ENCODE data around the gene ENGASE. TPM values are rescaled to one million over a fixed set of nuclear protein-coding genes. Genes with fewer than 3 reads are reported as not detected.

The ENGASE gene
- total RNA-seq, 4 donors from 2014 or later: 8.3 to 46.5 (median 16.2) TPM

- ATAC-seq: no peak
- Histone ChIP-seq H3K9me3 (no peaks in the 10 kb centered on the region), H3K36me3 (peaks cover 0 to 11% of the 10 kb centered on the region in 2 donors), H3K4me1 (peaks cover 0 to 47% (median 12%) of the 10 kb centered on the region in 3 donors), H3K4me3 (no peak overlapping the region), H3K27me3 (no peaks in the 10 kb centered on the region), H3K27ac (no peak overlapping the region)
- TF ChIP-seq POLR2AphosphoS5 (IDR thresholded peaks at IDR 0.05): no peak
- TF ChIP-seq EP300 (IDR thresholded peaks at IDR 0.05): no peak
- no peak for TF ChIP-seq CTCF (IDR thresholded peaks at IDR 0.05)
- no peak for TF ChIP-seq POLR2A (IDR thresholded peaks at IDR 0.05)
- WGBS, 2 donors (ENCODE audit: low coverage in 1 of 2): 50 to 86% methylated on average over 1 to 4 of the region's 13 CpGs
Observed at GRCh38 chr17:79041041-79041570, 33.5 kb upstream of the ENGASE start.

DNA sequence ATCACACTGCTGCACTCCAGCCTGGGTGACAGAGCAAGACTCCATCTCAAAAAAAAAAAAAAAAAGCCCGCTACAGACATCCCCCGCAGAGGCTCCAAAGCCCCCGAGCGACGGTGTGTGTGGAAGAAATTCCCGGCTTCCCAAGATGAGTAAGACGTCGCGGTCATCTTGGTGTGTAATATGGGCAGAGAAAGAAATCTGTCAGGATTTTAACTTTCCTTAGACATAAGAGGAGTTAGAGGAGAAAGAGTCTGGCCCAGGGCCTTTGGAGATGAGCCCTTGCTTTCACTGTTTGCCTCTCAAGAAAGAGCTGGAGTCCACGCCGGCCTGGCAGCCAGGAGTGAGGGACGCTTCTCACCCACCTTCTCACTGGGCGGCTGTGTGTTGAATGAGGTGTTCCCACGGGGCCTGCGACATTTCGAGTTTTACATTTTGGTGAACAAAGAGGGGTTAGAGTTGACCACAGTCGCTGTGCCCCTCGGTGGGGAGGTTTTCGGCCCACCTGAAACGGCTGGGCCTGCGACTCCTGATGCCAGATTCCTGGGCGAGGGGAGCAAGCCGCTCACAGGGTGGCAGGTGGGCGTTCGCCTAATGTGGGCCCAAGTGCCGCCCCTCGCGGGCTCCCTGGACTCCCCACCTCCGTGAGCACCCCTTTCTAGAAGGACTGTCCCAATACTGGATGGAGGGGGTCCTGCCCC lies 32.8 kb upstream of the ENGASE start:
- 77 to 85% methylated on average over 8 to 12 of the region's 29 CpGs for WGBS, 2 donors (ENCODE audit: low coverage in 1 of 2)
- Histone ChIP-seq H3K27ac (peak overlapping the region in 1 of 4 donors; percentile 29), H3K27me3 (no peaks in the 10 kb centered on the region), H3K4me1 (peaks cover 0 to 47% (median 8%) of the 10 kb centered on the region in 3 donors), H3K36me3 (peaks cover 0 to 16% of the 10 kb centered on the region in 2 donors), H3K9me3 (no peaks in the 10 kb centered on the region), H3K4me3 (no peak overlapping the region)
- TF ChIP-seq CTCF (IDR thresholded peaks at IDR 0.05) (no peak), EP300 (IDR thresholded peaks at IDR 0.05) (no peak)
- ATAC-seq: no peak

DNA sequence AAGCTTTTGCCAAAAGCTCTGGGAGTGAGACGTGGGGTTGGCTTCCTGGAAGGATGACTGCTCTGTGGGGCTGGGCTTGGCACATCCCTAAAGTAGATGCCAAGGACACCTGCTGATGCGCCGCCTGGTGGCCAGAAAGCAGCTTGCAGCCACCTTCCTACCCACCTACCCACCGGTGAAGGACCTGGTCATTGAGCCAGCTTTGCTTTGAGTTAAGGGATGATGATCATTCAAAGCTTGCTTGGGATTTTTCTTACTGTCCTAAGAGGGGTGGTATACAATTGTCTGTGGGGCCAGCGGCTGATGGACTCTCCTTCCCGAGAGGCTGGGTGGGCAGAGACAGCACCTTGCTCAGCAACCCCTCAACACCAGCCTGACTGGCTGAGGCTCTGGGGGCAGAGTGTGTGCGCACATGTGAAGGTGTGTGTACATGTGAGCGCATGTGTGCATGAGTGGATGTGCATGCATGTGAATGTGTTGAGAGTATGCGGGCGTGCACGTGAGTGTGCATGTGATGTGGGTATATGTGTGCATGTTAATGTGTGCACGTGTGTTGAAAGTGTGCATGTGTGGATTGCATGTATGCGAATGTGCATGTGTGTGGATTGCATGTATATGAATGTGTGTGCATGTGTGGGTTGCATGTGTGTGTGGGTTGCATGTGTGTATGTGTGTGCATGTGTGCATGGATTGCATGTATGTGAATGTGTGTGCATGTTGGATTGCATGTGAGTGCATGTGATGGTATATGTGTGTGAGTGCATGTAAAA lies 32.0 kb upstream of the ENGASE start:
- no peak overlapping the region for H3K4me3 ChIP-seq
- H3K27ac ChIP-seq: no peak overlapping the region
- WGBS, 2 donors (ENCODE audit: low coverage in 1 of 2): 86 to 95% methylated on average over 6 to 7 of the region's 13 CpGs
- TF ChIP-seq CTCF (IDR thresholded peaks at IDR 0.05): peak in 3 of 4 experiments; percentile 89 to 96 (median 89)
- no peak for TF ChIP-seq POLR2AphosphoS5 (IDR thresholded peaks at IDR 0.05)
- no peak for TF ChIP-seq EP300 (IDR thresholded peaks at IDR 0.05)
- TF ChIP-seq POLR2A (IDR thresholded peaks at IDR 0.05): no peak
- no peaks in the 10 kb centered on the region for H3K27me3 ChIP-seq
- ATAC-seq: peak; percentile 34
- peaks cover 0 to 49% (median 3%) of the 10 kb centered on the region in 3 donors for H3K4me1 ChIP-seq
- peaks cover 0 to 24% of the 10 kb centered on the region in 2 donors for H3K36me3 ChIP-seq
- H3K9me3 ChIP-seq: no peaks in the 10 kb centered on the region

- Histone ChIP-seq H3K9me3 (no peaks in the 10 kb centered on the region), H3K4me1 (peaks cover 0 to 52% (median 3%) of the 10 kb centered on the region in 3 donors), H3K4me3 (no peak overlapping the region), H3K27me3 (no peaks in the 10 kb centered on the region), H3K27ac (no peak overlapping the region), H3K36me3 (peaks cover 0 to 31% of the 10 kb centered on the region in 2 donors)
- TF ChIP-seq POLR2AphosphoS5 (IDR thresholded peaks at IDR 0.05) (no peak), CTCF (IDR thresholded peaks at IDR 0.05) (no peak), EP300 (IDR thresholded peaks at IDR 0.05) (no peak), POLR2A (IDR thresholded peaks at IDR 0.05) (no peak)
- ATAC-seq: no peak
- 85 to 87% methylated on average over 7 to 9 of the region's 10 CpGs for WGBS, 2 donors (ENCODE audit: low coverage in 1 of 2)
Observed at GRCh38 chr17:79043191-79043930, 31.3 kb upstream of the ENGASE start.
